SU-DHL-6 (cell line): ENCODE data around the gene CPB2.

Experiments used
- CTCF ChIP-seq: fragments of 200-600 bp; sonication (generic); IDR thresholded peaks from one replicate; pipeline ENCODE4 v1.5.1; 2017; ENCODE audit warnings: antibody characterized with exemption, mild to moderate bottlenecking, low read length, moderate library complexity; ENCODE audit not compliant: insufficient read depth, poor library complexity, severe bottlenecking
- EZH2phosphoT487 ChIP-seq: fragments of 200-600 bp; sonication (generic), shearing (Covaris generic); conservative IDR thresholded peaks from 2 replicates; pipeline ENCODE4 v1.6.1; 2018; ENCODE audit warnings: mild to moderate bottlenecking, antibody characterized with exemption, low read length, moderate library complexity, mixed read lengths

- no peak for TF ChIP-seq CTCF
- TF ChIP-seq EZH2phosphoT487, result no peak
Observed at GRCh38 chr13:46121033-46121432, 16.2 kb upstream of the CPB2 start.
